Hepatocyte (in vitro differentiated cells): Measurements from ENCODE around the gene CGB3. TPM values are rescaled to one million over a fixed set of nuclear protein-coding genes. Genes with fewer than 3 reads are reported as not detected.
A peak's percentile ranks its signal among the peaks of the same experiment; 100 is the strongest.
"Not testable (repeated sequence)": the region's sequence is repeated elsewhere in the genome, so short reads cannot be mapped to it uniquely, and the experiment has no call there.

Source experiments
- DNase-seq: peaks from one replicate; pipeline ENCODE4 v3.0.0-alpha.2; 2016; ENCODE audit warnings: low spot score
- H2AFZ ChIP-seq: fragments of 200-600 bp; sonication (generic); 2 replicates; pipeline ENCODE4 v1.6.0; 2016; ENCODE audit warnings: antibody characterized with exemption, mild to moderate bottlenecking
- H3K27ac ChIP-seq: fragments of 200-600 bp; sonication (generic); 2 replicates; pipeline ENCODE4 v1.5.1; 2016; ENCODE audit warnings: mild to moderate bottlenecking
- H3K27me3 ChIP-seq: fragments of 200-600 bp; sonication (generic); 2 replicates; pipeline ENCODE4 v1.6.1; 2016
- H3K36me3 ChIP-seq: fragments of 200-600 bp; sonication (generic); replicated peaks from 2 replicates; pipeline ENCODE4 v1.5.1; 2016; ENCODE audit warnings: low read depth; ENCODE audit not compliant: insufficient read depth
- H3K4me1 ChIP-seq: fragments of 200-600 bp; sonication (generic); 2 replicates; pipeline ENCODE4 v1.5.1; 2016; ENCODE audit warnings: mild to moderate bottlenecking, moderate library complexity; ENCODE audit not compliant: insufficient read depth
- H3K4me2 ChIP-seq: fragments of 200-600 bp; sonication (generic); 2 replicates; pipeline ENCODE4 v1.6.0; 2016
- H3K4me3 ChIP-seq: fragments of 200-600 bp; sonication (generic); 2 replicates; pipeline ENCODE4 v1.5.1; 2016; ENCODE audit warnings: mild to moderate bottlenecking
- H3K79me2 ChIP-seq: fragments of 200-600 bp; sonication (generic); 2 replicates; pipeline ENCODE4 v1.6.0; 2017; ENCODE audit warnings: mild to moderate bottlenecking
- H3K9me2 ChIP-seq: fragments of 200-600 bp; sonication (generic); replicated peaks from 2 replicates; pipeline ENCODE4 v1.6.0; 2017; ENCODE audit warnings: mild to moderate bottlenecking; ENCODE audit not compliant: insufficient read depth
- H3K9me3 ChIP-seq: fragments of 200-600 bp; sonication (generic); 2 replicates; pipeline ENCODE4 v1.5.1; 2016; ENCODE audit warnings: low read depth, mild to moderate bottlenecking
- H4K20me1 ChIP-seq: fragments of 200-600 bp; sonication (generic); 2 replicates; pipeline ENCODE4 v1.6.0; 2016; ENCODE audit warnings: mild to moderate bottlenecking; ENCODE audit not compliant: insufficient read depth, poor library complexity, severe bottlenecking
- CTCF ChIP-seq: fragments of 200-600 bp; sonication (generic); IDR thresholded peaks from 2 replicates; pipeline ENCODE4 v1.5.1; 2016; ENCODE audit warnings: antibody characterized with exemption, mild to moderate bottlenecking; ENCODE audit not compliant: poor library complexity
- EZH2 ChIP-seq: fragments of 200-600 bp; sonication (generic); IDR thresholded peaks from 2 replicates; pipeline ENCODE4 v1.6.1; 2016; ENCODE audit warnings: antibody characterized with exemption, mild to moderate bottlenecking, borderline replicate concordance
- EZH2phosphoT487 ChIP-seq: fragments of 200-600 bp; sonication (generic); IDR thresholded peaks from one replicate; pipeline ENCODE4 v1.6.1; 2018; ENCODE audit warnings: antibody characterized with exemption, mild to moderate bottlenecking, low read depth, moderate library complexity; ENCODE audit not compliant: unreplicated experiment, severe bottlenecking
- WGBS: methylation state at CpG from one replicate; pipeline ENCODE4 v1.1.6; 2016; ENCODE audit warnings: low lambda C conversion rate; ENCODE audit errors: missing lambda C conversion rate; 5-methylcytosine and 5-hydroxymethylcytosine counted together
- polyA plus RNA-seq: library from polyadenylated mRNA; unstranded; fragments of >200 nt; fragmentation: Nextera tagmentation; extraction: Ambion mirVana; gene quantifications from 2 replicates; pipeline ENCODE4 v1.2.1, GENCODE V29; 2016
- total RNA-seq: library from RNA; depleted of rRNA; stranded (reverse); fragments of >200 nt; gene quantifications from 2 replicates; pipeline ENCODE4 v1.2.3, GENCODE V29; 2014

Gene CGB3
- total RNA-seq (1.1 TPM in 1 of 2 replicates, not detected in the other), polyA plus RNA-seq (not detected in 2 replicates)

GRCh38 chr19:49024233-49024632 is at the start of gene CGB3:
Gene CGB3, minus strand, starts transcription at chr19:49024333. Its CDS starts 362 bp downstream, at chr19:49023971.
- not testable (repeated sequence) for H4K20me1 ChIP-seq, H3K9me2 ChIP-seq, H3K4me1 ChIP-seq, H3K4me3 ChIP-seq, H3K36me3 ChIP-seq, H3K4me2 ChIP-seq, DNase-seq, H3K9me3 ChIP-seq, H2AFZ ChIP-seq, H3K79me2 ChIP-seq, H3K27ac ChIP-seq
- H3K27me3 ChIP-seq: peaks cover 17% of the 10 kb centered on the region
- WGBS: 87% methylated on average over 8 of the region's 15 CpGs

GRCh38 chr19:49071860-49072547 is 47.9 kb upstream of the CGB3 start:
- Histone ChIP-seq H3K27me3 (peaks cover 45% of the 10 kb centered on the region), H3K4me2 (peak overlapping the region; percentile 56), H3K4me3 (no peak overlapping the region), H2AFZ (no peak overlapping the region), H3K36me3 (no peaks in the 10 kb centered on the region), H3K79me2 (no peaks in the 10 kb centered on the region), H3K4me1 (no peaks in the 10 kb centered on the region), H3K9me3 (no peaks in the 10 kb centered on the region), H4K20me1 (no peaks in the 10 kb centered on the region), H3K27ac (no peak overlapping the region), H3K9me2 (no peaks in the 10 kb centered on the region)
- TF ChIP-seq CTCF (no peak), EZH2 (peak; percentile 79)
- DNase-seq: no peak
- 19% methylated on average over 78 of the region's 93 CpGs for WGBS

GRCh38 chr19:49070416-49070815 is 46.3 kb upstream of the CGB3 start:
- WGBS: 97% methylated on average over 21 of the region's 21 CpGs
- no peak for TF ChIP-seq EZH2phosphoT487
- no peak for TF ChIP-seq CTCF
- no peak for TF ChIP-seq EZH2

GRCh38 chr19:49069026-49069425 is 44.9 kb upstream of the CGB3 start:
- TF ChIP-seq EZH2 (no peak), CTCF (no peak), EZH2phosphoT487 (no peak)
- Histone ChIP-seq H3K27ac (no peak overlapping the region), H3K9me3 (no peaks in the 10 kb centered on the region), H3K79me2 (no peaks in the 10 kb centered on the region), H4K20me1 (no peaks in the 10 kb centered on the region), H2AFZ (no peak overlapping the region), H3K4me2 (no peak overlapping the region), H3K9me2 (no peaks in the 10 kb centered on the region), H3K4me3 (no peak overlapping the region), H3K36me3 (no peaks in the 10 kb centered on the region), H3K27me3 (peaks cover 50% of the 10 kb centered on the region), H3K4me1 (peaks cover 7% of the 10 kb centered on the region)
- 93% methylated on average over 9 of the region's 9 CpGs for WGBS
- DNase-seq: no peak

More at GRCh38 chr19:49070416-49070815, 46.3 kb upstream of the CGB3 start:
- no peak overlapping the region for H3K4me3 ChIP-seq
- no peaks in the 10 kb centered on the region for H4K20me1 ChIP-seq
- H3K9me3 ChIP-seq: no peaks in the 10 kb centered on the region
- no peak overlapping the region for H3K27ac ChIP-seq
- no peaks in the 10 kb centered on the region for H3K36me3 ChIP-seq
- H3K4me1 ChIP-seq: peaks cover 3% of the 10 kb centered on the region
- no peak overlapping the region for H2AFZ ChIP-seq
- peaks cover 54% of the 10 kb centered on the region for H3K27me3 ChIP-seq
- H3K9me2 ChIP-seq: no peaks in the 10 kb centered on the region
- no peaks in the 10 kb centered on the region for H3K79me2 ChIP-seq
- DNase-seq: no peak
- H3K4me2 ChIP-seq: no peak overlapping the region
